ENCODE results near the gene AKR1D1.

AKR1D1 gene

DNA sequence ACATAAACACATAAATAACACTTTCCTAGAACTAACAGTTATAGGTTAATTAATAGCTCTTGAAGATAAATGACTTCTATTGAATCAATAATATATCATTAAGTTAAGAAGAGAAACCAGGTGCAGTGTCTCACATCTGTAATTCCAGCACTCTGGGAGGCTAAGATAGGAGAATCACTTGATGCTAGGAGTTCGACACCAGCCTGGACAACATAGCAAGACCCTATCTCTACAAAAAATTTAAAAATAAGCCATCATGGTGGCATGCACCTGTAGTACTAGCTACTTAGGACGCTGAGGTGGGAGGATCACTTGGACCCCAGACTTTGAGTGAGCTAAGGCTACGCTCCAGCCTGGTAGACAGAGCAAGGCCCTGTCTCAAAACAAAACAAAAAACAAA is 38.8 kb downstream of the AKR1D1 start:
- Histone ChIP-seq H3K4me1 (ENCODE audit: control insufficient read depth in 2 of 2, insufficient read depth in 2 of 2, low read length in 2 of 2) (no peaks in the 10 kb centered on the region), H3K27ac (ENCODE audit: low read depth in 2 of 2, low read length in 2 of 2) (no peak overlapping the region), H3K27me3 (ENCODE audit: control insufficient read depth in 2 of 2, insufficient read depth in 2 of 2, low read length in 2 of 2) (no peaks in the 10 kb centered on the region), H3K9ac (ENCODE audit: low read depth in 1 of 2, low read length in 2 of 2) (no peak overlapping the region), H3K36me3 (ENCODE audit: control insufficient read depth in 2 of 2, insufficient read depth in 2 of 2, low read length in 2 of 2) (no peaks in the 10 kb centered on the region), H3K9me3 (ENCODE audit: control insufficient read depth in 2 of 2, low read length in 2 of 2) (no peaks in the 10 kb centered on the region), H3K4me3 (ENCODE audit: low read length in 2 of 2) (no peak overlapping the region)

DNA sequence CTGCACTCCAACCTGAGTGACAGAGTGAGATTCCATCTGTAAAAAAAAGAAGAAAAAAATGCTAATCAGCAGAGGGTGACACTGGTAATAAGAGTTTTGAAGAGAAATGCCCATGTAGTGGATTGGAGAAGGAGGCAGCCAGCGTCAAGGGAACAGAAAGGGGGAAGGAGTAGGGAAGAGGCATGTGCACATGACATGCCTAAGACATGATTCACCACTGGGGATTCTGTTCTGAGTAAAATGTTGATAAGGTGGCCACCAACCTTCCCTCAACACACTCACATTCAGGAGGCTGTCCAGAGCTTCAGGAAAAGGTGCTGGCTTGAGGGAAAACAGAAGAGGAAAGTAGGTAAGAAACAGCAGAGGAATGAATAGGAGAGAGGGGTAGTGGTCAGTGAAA is 39.9 kb downstream of the AKR1D1 start:
- no peaks in the 10 kb centered on the region for H3K36me3 ChIP-seq (ENCODE audit: control insufficient read depth in 2 of 2, insufficient read depth in 2 of 2, low read length in 2 of 2)
- no peaks in the 10 kb centered on the region for H3K27me3 ChIP-seq (ENCODE audit: control insufficient read depth in 2 of 2, insufficient read depth in 2 of 2, low read length in 2 of 2)
- H3K9ac ChIP-seq (ENCODE audit: low read depth in 1 of 2, low read length in 2 of 2), result no peak overlapping the region
- H3K27ac ChIP-seq (ENCODE audit: low read depth in 2 of 2, low read length in 2 of 2), result no peak overlapping the region
- no peaks in the 10 kb centered on the region for H3K9me3 ChIP-seq (ENCODE audit: control insufficient read depth in 2 of 2, low read length in 2 of 2)
- no peak overlapping the region for H3K4me3 ChIP-seq (ENCODE audit: low read length in 2 of 2)
- H3K4me1 ChIP-seq (ENCODE audit: control insufficient read depth in 2 of 2, insufficient read depth in 2 of 2, low read length in 2 of 2), result no peaks in the 10 kb centered on the region

DNA sequence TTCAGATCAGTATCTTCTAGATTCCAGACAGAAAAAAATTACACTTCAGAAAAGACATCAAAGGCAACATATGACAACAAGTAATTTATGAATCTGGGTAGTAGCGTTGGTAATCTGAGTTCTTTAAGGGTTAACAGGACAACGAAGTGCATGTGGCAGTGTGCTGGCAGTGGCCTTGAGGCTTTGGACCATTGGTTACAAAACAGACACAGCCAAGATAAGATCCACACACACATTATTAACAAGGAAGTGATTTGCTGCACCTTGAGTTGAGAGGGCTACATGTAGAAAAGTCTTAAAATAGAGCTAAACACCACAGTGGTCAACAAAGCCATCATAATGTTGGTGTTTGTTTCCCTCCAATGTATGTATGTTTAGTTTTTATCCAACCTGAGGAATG is 40.6 kb downstream of the AKR1D1 start:
- no peaks in the 10 kb centered on the region for H3K4me1 ChIP-seq (ENCODE audit: control insufficient read depth in 2 of 2, insufficient read depth in 2 of 2, low read length in 2 of 2)
- no peak overlapping the region for H3K4me3 ChIP-seq (ENCODE audit: low read length in 2 of 2)
- H3K9me3 ChIP-seq (ENCODE audit: control insufficient read depth in 2 of 2, low read length in 2 of 2), result no peaks in the 10 kb centered on the region
- H3K27me3 ChIP-seq (ENCODE audit: control insufficient read depth in 2 of 2, insufficient read depth in 2 of 2, low read length in 2 of 2), result no peaks in the 10 kb centered on the region
- H3K9ac ChIP-seq (ENCODE audit: low read depth in 1 of 2, low read length in 2 of 2), result no peak overlapping the region
- no peak overlapping the region for H3K27ac ChIP-seq (ENCODE audit: low read depth in 2 of 2, low read length in 2 of 2)
- no peaks in the 10 kb centered on the region for H3K36me3 ChIP-seq (ENCODE audit: control insufficient read depth in 2 of 2, insufficient read depth in 2 of 2, low read length in 2 of 2)

DNA sequence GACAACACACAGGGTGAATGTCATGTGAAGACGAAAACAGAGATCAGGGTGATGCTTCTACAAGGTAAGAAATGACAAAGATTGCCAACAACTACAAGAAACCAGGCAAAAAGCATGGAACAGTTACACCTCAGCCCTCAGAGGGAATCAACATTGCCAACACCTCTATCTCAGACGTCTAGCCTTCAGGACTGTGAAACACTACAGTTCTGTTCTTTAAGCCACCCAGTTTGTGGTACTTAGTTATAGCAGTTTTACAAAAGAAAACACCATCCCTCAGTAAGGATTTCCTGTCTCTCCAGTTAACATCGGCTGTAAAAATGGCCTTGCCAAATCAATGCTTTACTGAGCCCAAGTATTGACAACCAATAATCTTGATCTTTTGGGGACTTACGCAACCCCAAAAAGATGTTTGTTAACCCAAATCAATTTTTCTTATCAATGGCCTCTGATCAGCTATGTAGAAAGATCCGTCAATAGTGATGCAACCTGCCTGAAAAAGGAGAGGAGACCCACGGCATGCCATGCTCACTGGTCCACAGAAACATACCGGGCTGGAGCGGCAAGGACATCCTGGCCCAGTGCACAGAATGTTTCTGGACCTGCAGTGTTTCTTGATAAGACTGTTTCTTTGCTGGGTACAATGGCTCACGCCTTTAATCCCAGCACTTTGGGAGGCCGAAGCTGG is 44.0 kb downstream of the AKR1D1 start:
- no peak overlapping the region for H3K27ac ChIP-seq (ENCODE audit: low read depth in 2 of 2, low read length in 2 of 2)
- no peak overlapping the region for H3K9ac ChIP-seq (ENCODE audit: low read depth in 1 of 2, low read length in 2 of 2)
- H3K4me1 ChIP-seq (ENCODE audit: control insufficient read depth in 2 of 2, insufficient read depth in 2 of 2, low read length in 2 of 2), result no peaks in the 10 kb centered on the region
- H3K4me3 ChIP-seq (ENCODE audit: low read length in 2 of 2), result no peak overlapping the region
- no peaks in the 10 kb centered on the region for H3K27me3 ChIP-seq (ENCODE audit: control insufficient read depth in 2 of 2, insufficient read depth in 2 of 2, low read length in 2 of 2)
- H3K9me3 ChIP-seq (ENCODE audit: control insufficient read depth in 2 of 2, low read length in 2 of 2), result no peaks in the 10 kb centered on the region
- no peaks in the 10 kb centered on the region for H3K36me3 ChIP-seq (ENCODE audit: control insufficient read depth in 2 of 2, insufficient read depth in 2 of 2, low read length in 2 of 2)

- no peaks in the 10 kb centered on the region for H3K4me1 ChIP-seq (ENCODE audit: control insufficient read depth in 2 of 2, insufficient read depth in 2 of 2, low read length in 2 of 2)
- no peak overlapping the region for H3K9ac ChIP-seq (ENCODE audit: low read depth in 1 of 2, low read length in 2 of 2)
- no peak overlapping the region for H3K4me3 ChIP-seq (ENCODE audit: low read length in 2 of 2)
- H3K27ac ChIP-seq (ENCODE audit: low read depth in 2 of 2, low read length in 2 of 2), result no peak overlapping the region
- H3K36me3 ChIP-seq (ENCODE audit: control insufficient read depth in 2 of 2, insufficient read depth in 2 of 2, low read length in 2 of 2), result no peaks in the 10 kb centered on the region
- no peaks in the 10 kb centered on the region for H3K27me3 ChIP-seq (ENCODE audit: control insufficient read depth in 2 of 2, insufficient read depth in 2 of 2, low read length in 2 of 2)
- H3K9me3 ChIP-seq (ENCODE audit: control insufficient read depth in 2 of 2, low read length in 2 of 2), result no peaks in the 10 kb centered on the region
These were observed 45.9 kb downstream of the AKR1D1 start for GRCh38 chr7:138122162-138122561.

DNA sequence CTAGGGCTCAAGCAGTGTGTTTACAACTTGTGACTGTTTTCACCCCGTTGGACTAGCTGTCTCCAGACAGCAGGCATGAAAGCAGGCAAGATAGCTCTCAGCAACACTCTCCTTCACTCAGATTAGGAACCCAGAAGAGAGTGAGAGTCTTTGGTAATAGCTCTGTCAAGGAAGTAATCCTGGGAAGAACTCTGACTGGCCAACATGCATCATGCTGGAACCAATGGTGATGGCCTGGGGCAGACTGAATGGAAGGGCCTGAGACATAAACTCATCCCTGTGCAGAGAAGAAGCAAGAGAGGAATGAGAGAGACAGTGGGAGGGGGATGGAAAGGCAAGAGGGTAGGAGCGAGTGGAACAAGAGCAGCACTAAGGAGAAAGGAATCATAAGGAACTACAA is 48.9 kb downstream of the AKR1D1 start:
- Histone ChIP-seq H3K4me3 (ENCODE audit: low read length in 2 of 2) (no peak overlapping the region), H3K36me3 (ENCODE audit: control insufficient read depth in 2 of 2, insufficient read depth in 2 of 2, low read length in 2 of 2) (no peaks in the 10 kb centered on the region), H3K9me3 (ENCODE audit: control insufficient read depth in 2 of 2, low read length in 2 of 2) (no peaks in the 10 kb centered on the region), H3K4me1 (ENCODE audit: control insufficient read depth in 2 of 2, insufficient read depth in 2 of 2, low read length in 2 of 2) (no peaks in the 10 kb centered on the region), H3K27me3 (ENCODE audit: control insufficient read depth in 2 of 2, insufficient read depth in 2 of 2, low read length in 2 of 2) (no peaks in the 10 kb centered on the region), H3K27ac (ENCODE audit: low read depth in 2 of 2, low read length in 2 of 2) (no peak overlapping the region), H3K9ac (ENCODE audit: low read depth in 1 of 2, low read length in 2 of 2) (no peak overlapping the region)

DNA sequence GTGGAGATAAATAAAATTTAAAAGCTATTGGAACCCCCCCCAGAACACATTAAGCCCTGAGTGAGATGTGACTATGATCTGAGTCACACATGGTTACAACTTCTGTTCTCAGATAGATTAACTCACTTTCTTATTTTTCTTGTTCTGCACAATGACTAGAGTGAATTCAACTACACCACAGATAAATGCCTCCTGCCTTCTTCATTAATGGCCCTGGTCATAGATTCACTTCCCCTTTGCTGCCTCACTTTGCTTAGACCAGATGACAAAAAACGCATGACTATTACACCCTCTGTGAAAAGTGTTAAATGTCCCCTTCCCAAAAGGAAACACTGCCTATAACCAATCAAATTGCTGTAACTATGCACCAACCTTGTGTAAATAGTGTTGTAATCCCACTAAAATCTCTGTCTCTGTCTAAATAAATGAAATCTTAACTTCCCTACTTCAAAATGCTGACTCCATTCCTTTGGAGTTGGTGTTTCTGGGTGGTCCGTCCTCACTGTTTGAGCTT is 49.4 kb downstream of the AKR1D1 start:
- no peaks in the 10 kb centered on the region for H3K27me3 ChIP-seq (ENCODE audit: control insufficient read depth in 2 of 2, insufficient read depth in 2 of 2, low read length in 2 of 2)
- no peaks in the 10 kb centered on the region for H3K4me1 ChIP-seq (ENCODE audit: control insufficient read depth in 2 of 2, insufficient read depth in 2 of 2, low read length in 2 of 2)
- H3K4me3 ChIP-seq (ENCODE audit: low read length in 2 of 2), result no peak overlapping the region
- no peak overlapping the region for H3K9ac ChIP-seq (ENCODE audit: low read depth in 1 of 2, low read length in 2 of 2)
- no peak overlapping the region for H3K27ac ChIP-seq (ENCODE audit: low read depth in 2 of 2, low read length in 2 of 2)
- H3K9me3 ChIP-seq (ENCODE audit: control insufficient read depth in 2 of 2, low read length in 2 of 2), result no peaks in the 10 kb centered on the region
- H3K36me3 ChIP-seq (ENCODE audit: control insufficient read depth in 2 of 2, insufficient read depth in 2 of 2, low read length in 2 of 2), result no peaks in the 10 kb centered on the region

DNA sequence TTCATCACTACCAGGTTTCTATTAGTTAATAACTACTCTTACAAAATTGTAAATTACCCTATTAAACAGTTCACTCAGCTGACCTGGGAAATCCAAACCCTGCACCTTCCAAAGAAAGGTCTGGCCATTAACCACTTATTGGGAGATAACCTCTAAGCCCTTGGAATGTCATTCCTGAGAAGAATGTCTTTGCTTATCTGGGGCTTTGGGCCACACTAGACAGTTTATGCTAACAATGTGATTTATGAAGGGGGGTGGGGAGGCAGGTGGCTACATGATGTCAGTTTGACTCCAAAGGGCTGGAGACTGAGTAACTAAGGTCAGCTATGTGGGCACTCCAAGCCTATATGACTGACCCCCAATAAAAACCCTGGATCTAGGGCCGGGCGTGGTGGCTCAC is 50.7 kb downstream of the AKR1D1 start:
- no peak overlapping the region for H3K27ac ChIP-seq (ENCODE audit: low read depth in 2 of 2, low read length in 2 of 2)
- H3K4me1 ChIP-seq (ENCODE audit: control insufficient read depth in 2 of 2, insufficient read depth in 2 of 2, low read length in 2 of 2), result no peaks in the 10 kb centered on the region
- no peak overlapping the region for H3K9ac ChIP-seq (ENCODE audit: low read depth in 1 of 2, low read length in 2 of 2)
- no peak overlapping the region for H3K4me3 ChIP-seq (ENCODE audit: low read length in 2 of 2)
- no peaks in the 10 kb centered on the region for H3K9me3 ChIP-seq (ENCODE audit: control insufficient read depth in 2 of 2, low read length in 2 of 2)
- H3K36me3 ChIP-seq (ENCODE audit: control insufficient read depth in 2 of 2, insufficient read depth in 2 of 2, low read length in 2 of 2), result no peaks in the 10 kb centered on the region
- no peaks in the 10 kb centered on the region for H3K27me3 ChIP-seq (ENCODE audit: control insufficient read depth in 2 of 2, insufficient read depth in 2 of 2, low read length in 2 of 2)

DNA sequence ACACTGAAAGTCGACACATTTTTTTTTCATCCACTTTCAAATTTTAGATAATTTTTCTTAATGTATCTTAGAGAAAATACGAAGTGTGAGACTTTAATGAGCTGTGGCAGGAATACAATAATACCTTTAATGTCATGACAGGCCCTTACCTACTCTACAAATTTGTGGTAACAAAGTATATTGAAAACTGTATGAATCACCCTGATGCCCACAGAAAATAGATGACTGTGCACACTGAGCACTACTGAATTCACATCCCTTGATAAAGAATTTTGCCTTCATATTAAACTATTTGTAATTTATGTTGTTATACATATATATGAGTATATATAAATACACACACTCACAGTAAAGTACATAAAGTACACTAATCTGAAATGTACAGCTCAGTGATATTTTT is 51.7 kb downstream of the AKR1D1 start:
- H3K4me1 ChIP-seq (ENCODE audit: control insufficient read depth in 2 of 2, insufficient read depth in 2 of 2, low read length in 2 of 2), result no peaks in the 10 kb centered on the region
- no peak overlapping the region for H3K9ac ChIP-seq (ENCODE audit: low read depth in 1 of 2, low read length in 2 of 2)
- no peaks in the 10 kb centered on the region for H3K9me3 ChIP-seq (ENCODE audit: control insufficient read depth in 2 of 2, low read length in 2 of 2)
- H3K27ac ChIP-seq (ENCODE audit: low read depth in 2 of 2, low read length in 2 of 2), result no peak overlapping the region
- no peaks in the 10 kb centered on the region for H3K27me3 ChIP-seq (ENCODE audit: control insufficient read depth in 2 of 2, insufficient read depth in 2 of 2, low read length in 2 of 2)
- H3K4me3 ChIP-seq (ENCODE audit: low read length in 2 of 2), result no peak overlapping the region
- no peaks in the 10 kb centered on the region for H3K36me3 ChIP-seq (ENCODE audit: control insufficient read depth in 2 of 2, insufficient read depth in 2 of 2, low read length in 2 of 2)

DNA sequence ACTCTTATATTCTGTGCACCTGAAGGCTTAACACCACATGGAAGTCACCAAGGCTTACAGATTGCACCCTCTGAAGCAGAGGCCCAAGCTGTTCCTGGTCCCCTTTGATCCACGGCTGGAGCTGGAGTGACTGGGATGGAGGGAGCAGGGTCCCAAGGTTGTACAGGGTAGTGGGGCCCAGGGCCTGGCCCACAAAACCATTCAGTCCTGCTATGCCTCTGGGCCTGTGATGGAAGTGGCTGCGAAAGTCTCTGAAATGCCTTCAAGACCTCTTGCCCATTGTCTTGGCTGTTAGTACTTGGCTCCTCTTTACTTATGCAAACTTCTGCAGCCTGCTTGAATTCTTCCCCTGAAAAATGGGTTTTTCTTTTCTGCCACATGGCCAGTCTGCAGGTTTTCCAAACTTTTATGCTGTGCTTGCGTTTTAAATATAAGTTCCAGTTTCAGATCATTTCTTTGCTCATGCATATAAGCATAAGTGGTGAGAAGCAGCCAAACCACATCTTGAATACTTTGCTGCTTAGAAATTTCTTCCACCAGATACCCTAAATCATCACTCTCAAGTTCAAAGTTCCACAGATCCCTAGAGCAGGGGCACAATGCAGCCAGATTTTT is 53.4 kb downstream of the AKR1D1 start:
- H3K4me1 ChIP-seq (ENCODE audit: control insufficient read depth in 2 of 2, insufficient read depth in 2 of 2, low read length in 2 of 2), result no peaks in the 10 kb centered on the region
- H3K4me3 ChIP-seq (ENCODE audit: low read length in 2 of 2), result no peak overlapping the region
- H3K27me3 ChIP-seq (ENCODE audit: control insufficient read depth in 2 of 2, insufficient read depth in 2 of 2, low read length in 2 of 2), result no peaks in the 10 kb centered on the region

More for the DNA sequence above, 53.4 kb downstream of the AKR1D1 start:
- Histone ChIP-seq H3K36me3 (ENCODE audit: control insufficient read depth in 2 of 2, insufficient read depth in 2 of 2, low read length in 2 of 2) (no peaks in the 10 kb centered on the region), H3K9ac (ENCODE audit: low read depth in 1 of 2, low read length in 2 of 2) (no peak overlapping the region), H3K27ac (ENCODE audit: low read depth in 2 of 2, low read length in 2 of 2) (no peak overlapping the region), H3K9me3 (ENCODE audit: control insufficient read depth in 2 of 2, low read length in 2 of 2) (no peaks in the 10 kb centered on the region)

All from mucosa of rectum (tissue), 2 donors.